IPS-20b (cell line): ENCODE data around the gene CNKSR3.

Experiments
- H3K27ac ChIP-seq: one replicate; pipeline ENCODE4 v1.5.1; 2013; ENCODE audit warnings: low read length
- H3K27me3 ChIP-seq: 2 replicates; pipeline ENCODE4 v1.6.1; 2013; ENCODE audit warnings: mild to moderate bottlenecking, low read length, inconsistent platforms; ENCODE audit not compliant: insufficient read depth
- H3K36me3 ChIP-seq: 2 replicates; pipeline ENCODE4 v1.6.1; 2013; ENCODE audit warnings: low read depth, mild to moderate bottlenecking, inconsistent platforms, low read length, moderate library complexity; ENCODE audit not compliant: insufficient read depth
- H3K4me1 ChIP-seq: 2 replicates; pipeline ENCODE4 v1.6.1; 2013; ENCODE audit warnings: mild to moderate bottlenecking, control low read depth, inconsistent platforms, low read length, moderate library complexity; ENCODE audit not compliant: insufficient read depth
- H3K4me3 ChIP-seq: 2 replicates; pipeline ENCODE4 v1.5.1; 2013; ENCODE audit warnings: mild to moderate bottlenecking, low read length, inconsistent platforms
- H3K9ac ChIP-seq: 2 replicates; pipeline ENCODE4 v1.6.1; 2013; ENCODE audit warnings: low read depth, mild to moderate bottlenecking, inconsistent platforms, low read length, moderate library complexity
- H3K9me3 ChIP-seq: 2 replicates; pipeline ENCODE4 v1.6.1; 2013; ENCODE audit warnings: mild to moderate bottlenecking, low read depth, low read length, inconsistent platforms; ENCODE audit not compliant: insufficient read depth

CNKSR3 gene

GRCh38 chr6:154487367-154488247 is 22.9 kb downstream of the CNKSR3 start:
- no peak overlapping the region for H3K9ac ChIP-seq
- H3K36me3 ChIP-seq, result no peaks in the 10 kb centered on the region
- H3K4me1 ChIP-seq, result no peaks in the 10 kb centered on the region
- no peaks in the 10 kb centered on the region for H3K27me3 ChIP-seq
- H3K27ac ChIP-seq, result no peak overlapping the region
- no peak overlapping the region for H3K4me3 ChIP-seq
- no peaks in the 10 kb centered on the region for H3K9me3 ChIP-seq

GRCh38 chr6:154485815-154486214 is 24.7 kb downstream of the CNKSR3 start:
- Histone ChIP-seq H3K4me1 (no peaks in the 10 kb centered on the region), H3K27me3 (no peaks in the 10 kb centered on the region), H3K9me3 (no peaks in the 10 kb centered on the region), H3K4me3 (no peak overlapping the region), H3K36me3 (no peaks in the 10 kb centered on the region), H3K27ac (no peak overlapping the region), H3K9ac (no peak overlapping the region)

- Histone ChIP-seq H3K9me3 (no peaks in the 10 kb centered on the region), H3K4me1 (no peaks in the 10 kb centered on the region), H3K36me3 (no peaks in the 10 kb centered on the region), H3K9ac (no peak overlapping the region), H3K4me3 (no peak overlapping the region), H3K27ac (no peak overlapping the region), H3K27me3 (no peaks in the 10 kb centered on the region)
Observed at GRCh38 chr6:154484942-154485341, 25.5 kb downstream of the CNKSR3 start.

- no peak overlapping the region for H3K27ac ChIP-seq
- H3K4me3 ChIP-seq, result no peak overlapping the region
- H3K9me3 ChIP-seq, result no peaks in the 10 kb centered on the region
- H3K9ac ChIP-seq, result no peak overlapping the region
- no peaks in the 10 kb centered on the region; the same call in 1 of the 2 replicates for H3K4me1 ChIP-seq
- no peaks in the 10 kb centered on the region for H3K27me3 ChIP-seq
- no peaks in the 10 kb centered on the region for H3K36me3 ChIP-seq
Observed at GRCh38 chr6:154482858-154483257, 27.6 kb downstream of the CNKSR3 start.

- Histone ChIP-seq H3K9ac (no peak overlapping the region), H3K36me3 (no peaks in the 10 kb centered on the region), H3K27ac (no peak overlapping the region), H3K4me3 (no peak overlapping the region), H3K4me1 (no peaks in the 10 kb centered on the region; the same call in 1 of the 2 replicates), H3K27me3 (no peaks in the 10 kb centered on the region), H3K9me3 (no peaks in the 10 kb centered on the region)
Observed at GRCh38 chr6:154481521-154482013, 28.9 kb downstream of the CNKSR3 start.

GRCh38 chr6:154479771-154480639 is 30.5 kb downstream of the CNKSR3 start:
- H3K9me3 ChIP-seq, result no peaks in the 10 kb centered on the region
- H3K4me1 ChIP-seq, result no peaks in the 10 kb centered on the region; the same call in 1 of the 2 replicates
- no peak overlapping the region for H3K9ac ChIP-seq
- H3K27me3 ChIP-seq, result no peaks in the 10 kb centered on the region
- no peak overlapping the region for H3K27ac ChIP-seq
- no peak overlapping the region for H3K4me3 ChIP-seq
- H3K36me3 ChIP-seq, result no peaks in the 10 kb centered on the region

GRCh38 chr6:154479351-154479769 is 31.1 kb downstream of the CNKSR3 start:
- Histone ChIP-seq H3K27me3 (no peaks in the 10 kb centered on the region), H3K4me3 (no peak overlapping the region), H3K9ac (no peak overlapping the region)

GRCh38 chr6:154478701-154479060 is 31.8 kb downstream of the CNKSR3 start:
- Histone ChIP-seq H3K4me3 (no peak overlapping the region), H3K36me3 (no peaks in the 10 kb centered on the region), H3K9ac (no peak overlapping the region), H3K4me1 (no peaks in the 10 kb centered on the region; the same call in 1 of the 2 replicates), H3K9me3 (no peaks in the 10 kb centered on the region), H3K27ac (no peak overlapping the region), H3K27me3 (no peaks in the 10 kb centered on the region)

More at GRCh38 chr6:154479351-154479769, 31.1 kb downstream of the CNKSR3 start:
- Histone ChIP-seq H3K27ac (no peak overlapping the region), H3K4me1 (no peaks in the 10 kb centered on the region; the same call in 1 of the 2 replicates), H3K36me3 (no peaks in the 10 kb centered on the region), H3K9me3 (no peaks in the 10 kb centered on the region)

- Histone ChIP-seq H3K9ac (no peak overlapping the region), H3K36me3 (no peaks in the 10 kb centered on the region), H3K4me1 (no peaks in the 10 kb centered on the region; the same call in 1 of the 2 replicates), H3K27ac (no peak overlapping the region), H3K4me3 (no peak overlapping the region), H3K27me3 (no peaks in the 10 kb centered on the region), H3K9me3 (no peaks in the 10 kb centered on the region)
Observed at GRCh38 chr6:154478021-154478700, 32.3 kb downstream of the CNKSR3 start.

- Histone ChIP-seq H3K9ac (no peak overlapping the region), H3K9me3 (no peaks in the 10 kb centered on the region), H3K36me3 (no peaks in the 10 kb centered on the region)
Observed at GRCh38 chr6:154476494-154476893, 34.0 kb downstream of the CNKSR3 start.

More at GRCh38 chr6:154476494-154476893, 34.0 kb downstream of the CNKSR3 start:
- H3K27me3 ChIP-seq, result no peaks in the 10 kb centered on the region
- H3K4me1 ChIP-seq, result no peaks in the 10 kb centered on the region; the same call in 1 of the 2 replicates
- H3K27ac ChIP-seq, result no peak overlapping the region
- H3K4me3 ChIP-seq, result no peak overlapping the region
